NB4 (cell line): ENCODE measurements around the gene TSHZ2.

Experiments used
- POLR2A ChIP-seq: IDR thresholded peaks from 2 replicates; pipeline ENCODE4 v1.6.1; 2011; ENCODE audit warnings: mild to moderate bottlenecking; ENCODE audit not compliant: insufficient read length; ENCODE audit errors: extremely low read depth
- TF ChIP-seq, protein P1 (sequence below): IDR thresholded peaks from one replicate; pipeline ENCODE4 v1.5.1; 2012; ENCODE audit warnings: low read depth, low read length
- TF ChIP-seq, protein P2 (sequence below): IDR thresholded peaks from 2 replicates; pipeline ENCODE4 v1.6.1; 2011; ENCODE audit warnings: low read depth, low read length

DNA sequence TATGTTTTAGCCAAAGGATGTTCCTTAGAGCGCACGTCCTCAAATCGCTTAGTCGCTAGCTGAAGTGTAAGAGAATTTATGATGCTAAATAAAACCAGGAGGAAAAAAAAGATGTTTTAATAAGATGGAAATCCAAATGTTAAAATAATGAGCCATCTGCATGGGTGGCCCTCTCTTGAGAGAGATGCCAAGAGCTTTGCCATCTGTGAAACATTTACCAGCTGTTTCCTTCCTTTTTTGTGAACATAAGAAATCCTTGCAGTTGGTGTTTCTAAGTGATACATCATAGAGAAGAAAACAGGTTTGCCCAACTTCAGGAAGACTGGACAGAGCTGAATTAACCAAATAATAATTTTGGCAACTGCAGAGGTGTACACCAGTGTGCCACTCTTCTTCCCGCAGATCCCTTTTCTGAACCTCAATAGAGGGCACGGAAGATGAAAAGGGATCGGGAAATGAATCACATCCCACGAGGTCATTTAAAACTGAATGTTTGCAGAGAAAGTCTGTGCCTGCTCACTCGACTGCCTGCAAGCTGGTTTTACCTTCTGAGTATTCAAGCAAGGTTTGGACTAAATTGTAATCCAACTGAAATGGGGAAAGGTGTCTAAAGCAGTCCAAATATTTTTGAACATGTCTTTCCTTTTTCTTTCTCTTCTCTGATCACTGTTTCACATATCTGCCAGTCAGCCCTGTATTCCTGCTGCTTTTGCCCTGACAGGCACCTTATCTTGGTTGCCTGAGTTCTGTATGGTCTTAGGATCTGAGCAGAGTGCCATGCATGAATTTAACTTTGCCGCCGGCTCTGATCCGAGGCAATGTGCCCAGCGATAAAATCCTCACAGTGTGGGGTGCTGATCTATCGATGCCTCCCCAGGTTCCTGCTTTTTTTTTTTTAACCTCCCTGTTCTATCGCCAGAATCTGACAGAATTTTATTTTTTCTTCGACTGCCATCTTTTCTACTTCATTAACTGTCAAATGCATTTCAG lies 35.5 kb upstream of the TSHZ2 start:
- TF ChIP-seq, protein P1, sequence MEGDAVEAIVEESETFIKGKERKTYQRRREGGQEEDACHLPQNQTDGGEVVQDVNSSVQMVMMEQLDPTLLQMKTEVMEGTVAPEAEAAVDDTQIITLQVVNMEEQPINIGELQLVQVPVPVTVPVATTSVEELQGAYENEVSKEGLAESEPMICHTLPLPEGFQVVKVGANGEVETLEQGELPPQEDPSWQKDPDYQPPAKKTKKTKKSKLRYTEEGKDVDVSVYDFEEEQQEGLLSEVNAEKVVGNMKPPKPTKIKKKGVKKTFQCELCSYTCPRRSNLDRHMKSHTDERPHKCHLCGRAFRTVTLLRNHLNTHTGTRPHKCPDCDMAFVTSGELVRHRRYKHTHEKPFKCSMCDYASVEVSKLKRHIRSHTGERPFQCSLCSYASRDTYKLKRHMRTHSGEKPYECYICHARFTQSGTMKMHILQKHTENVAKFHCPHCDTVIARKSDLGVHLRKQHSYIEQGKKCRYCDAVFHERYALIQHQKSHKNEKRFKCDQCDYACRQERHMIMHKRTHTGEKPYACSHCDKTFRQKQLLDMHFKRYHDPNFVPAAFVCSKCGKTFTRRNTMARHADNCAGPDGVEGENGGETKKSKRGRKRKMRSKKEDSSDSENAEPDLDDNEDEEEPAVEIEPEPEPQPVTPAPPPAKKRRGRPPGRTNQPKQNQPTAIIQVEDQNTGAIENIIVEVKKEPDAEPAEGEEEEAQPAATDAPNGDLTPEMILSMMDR, result no peak
- TF ChIP-seq, protein P2, sequence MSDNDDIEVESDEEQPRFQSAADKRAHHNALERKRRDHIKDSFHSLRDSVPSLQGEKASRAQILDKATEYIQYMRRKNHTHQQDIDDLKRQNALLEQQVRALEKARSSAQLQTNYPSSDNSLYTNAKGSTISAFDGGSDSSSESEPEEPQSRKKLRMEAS, result no peak
- TF ChIP-seq POLR2A, result no peak
